ENCODE measurements around the gene PARD3.

PARD3 gene

GRCh38 chr10:34080485-34081346 lies 734.4 kb downstream of the PARD3 start:
- no peak overlapping the region for H3K9ac ChIP-seq (ENCODE audit: low read depth, low read length)
- no peak for ATAC-seq (ENCODE audit: insufficient read depth, low read depth)
- H3K9me3 ChIP-seq (ENCODE audit: insufficient read depth, low read length, severe bottlenecking), result peaks cover 4% of the 10 kb centered on the region
- no peak overlapping the region for H2AFZ ChIP-seq (ENCODE audit: low read depth, low read length)
- H3K4me3 ChIP-seq (ENCODE audit: low read depth in 1 of 2, low read length in 2 of 2), result no peak overlapping the region
- no peak for DNase-seq
- TF ChIP-seq, protein P1, sequence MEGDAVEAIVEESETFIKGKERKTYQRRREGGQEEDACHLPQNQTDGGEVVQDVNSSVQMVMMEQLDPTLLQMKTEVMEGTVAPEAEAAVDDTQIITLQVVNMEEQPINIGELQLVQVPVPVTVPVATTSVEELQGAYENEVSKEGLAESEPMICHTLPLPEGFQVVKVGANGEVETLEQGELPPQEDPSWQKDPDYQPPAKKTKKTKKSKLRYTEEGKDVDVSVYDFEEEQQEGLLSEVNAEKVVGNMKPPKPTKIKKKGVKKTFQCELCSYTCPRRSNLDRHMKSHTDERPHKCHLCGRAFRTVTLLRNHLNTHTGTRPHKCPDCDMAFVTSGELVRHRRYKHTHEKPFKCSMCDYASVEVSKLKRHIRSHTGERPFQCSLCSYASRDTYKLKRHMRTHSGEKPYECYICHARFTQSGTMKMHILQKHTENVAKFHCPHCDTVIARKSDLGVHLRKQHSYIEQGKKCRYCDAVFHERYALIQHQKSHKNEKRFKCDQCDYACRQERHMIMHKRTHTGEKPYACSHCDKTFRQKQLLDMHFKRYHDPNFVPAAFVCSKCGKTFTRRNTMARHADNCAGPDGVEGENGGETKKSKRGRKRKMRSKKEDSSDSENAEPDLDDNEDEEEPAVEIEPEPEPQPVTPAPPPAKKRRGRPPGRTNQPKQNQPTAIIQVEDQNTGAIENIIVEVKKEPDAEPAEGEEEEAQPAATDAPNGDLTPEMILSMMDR (IDR thresholded peaks at IDR 0.05; ENCODE audit: borderline replicate concordance, extremely low read depth, low read length, poor library complexity, severe bottlenecking), result no peak
- TF ChIP-seq EZH2 (IDR thresholded peaks at IDR 0.05; ENCODE audit: borderline replicate concordance, low read depth, low read length, severe bottlenecking), result no peak
- H3K36me3 ChIP-seq (ENCODE audit: insufficient read depth, low read length), result no peaks in the 10 kb centered on the region
- H4K20me1 ChIP-seq (ENCODE audit: insufficient read depth, low read length), result no peaks in the 10 kb centered on the region
- no peak overlapping the region for H3K27ac ChIP-seq (ENCODE audit: low read length)
- no peaks in the 10 kb centered on the region for H3K27me3 ChIP-seq (ENCODE audit: insufficient read depth, low read length, poor library complexity)
- H3K4me2 ChIP-seq (ENCODE audit: insufficient read depth, low read length), result no peak overlapping the region
- no peaks in the 10 kb centered on the region for H3K79me2 ChIP-seq (ENCODE audit: insufficient read depth, low read length)
- H3K4me1 ChIP-seq (ENCODE audit: insufficient read depth, low read length), result no peaks in the 10 kb centered on the region

GRCh38 chr10:34079702-34080484 lies 735.2 kb downstream of the PARD3 start:
- no peak overlapping the region for H3K4me2 ChIP-seq (ENCODE audit: insufficient read depth, low read length)
- H3K9me3 ChIP-seq (ENCODE audit: insufficient read depth, low read length, severe bottlenecking), result peaks cover 4% of the 10 kb centered on the region

GRCh38 chr10:34078745-34079470 lies 736.2 kb downstream of the PARD3 start:
- Histone ChIP-seq H3K27ac (ENCODE audit: low read length) (no peak overlapping the region), H3K9ac (ENCODE audit: low read depth, low read length) (no peak overlapping the region), H3K4me1 (ENCODE audit: insufficient read depth, low read length) (no peaks in the 10 kb centered on the region), H3K9me3 (ENCODE audit: insufficient read depth, low read length, severe bottlenecking) (no peaks in the 10 kb centered on the region), H4K20me1 (ENCODE audit: insufficient read depth, low read length) (no peaks in the 10 kb centered on the region), H3K79me2 (ENCODE audit: insufficient read depth, low read length) (no peaks in the 10 kb centered on the region), H2AFZ (ENCODE audit: low read depth, low read length) (no peak overlapping the region), H3K27me3 (ENCODE audit: insufficient read depth, low read length, poor library complexity) (no peaks in the 10 kb centered on the region), H3K4me2 (ENCODE audit: insufficient read depth, low read length) (no peak overlapping the region), H3K4me3 (ENCODE audit: low read depth in 1 of 2, low read length in 2 of 2) (no peak overlapping the region), H3K36me3 (ENCODE audit: insufficient read depth, low read length) (no peaks in the 10 kb centered on the region)
- no peak for TF ChIP-seq EZH2 (IDR thresholded peaks at IDR 0.05; ENCODE audit: borderline replicate concordance, low read depth, low read length, severe bottlenecking)
- TF ChIP-seq, protein P1 (IDR thresholded peaks at IDR 0.05; ENCODE audit: borderline replicate concordance, extremely low read depth, low read length, poor library complexity, severe bottlenecking), result no peak
- no peak for ATAC-seq (ENCODE audit: insufficient read depth, low read depth)
- no peak for DNase-seq

More at GRCh38 chr10:34079702-34080484, 735.2 kb downstream of the PARD3 start:
- Histone ChIP-seq H3K4me3 (ENCODE audit: low read depth in 1 of 2, low read length in 2 of 2) (no peak overlapping the region), H3K27ac (ENCODE audit: low read length) (no peak overlapping the region), H3K79me2 (ENCODE audit: insufficient read depth, low read length) (no peaks in the 10 kb centered on the region), H4K20me1 (ENCODE audit: insufficient read depth, low read length) (no peaks in the 10 kb centered on the region), H3K27me3 (ENCODE audit: insufficient read depth, low read length, poor library complexity) (no peaks in the 10 kb centered on the region), H3K4me1 (ENCODE audit: insufficient read depth, low read length) (no peaks in the 10 kb centered on the region), H3K36me3 (ENCODE audit: insufficient read depth, low read length) (no peaks in the 10 kb centered on the region), H3K9ac (ENCODE audit: low read depth, low read length) (no peak overlapping the region), H2AFZ (ENCODE audit: low read depth, low read length) (no peak overlapping the region)
- DNase-seq, result no peak
- no peak for TF ChIP-seq EZH2 (IDR thresholded peaks at IDR 0.05; ENCODE audit: borderline replicate concordance, low read depth, low read length, severe bottlenecking)
- TF ChIP-seq, protein P1 (IDR thresholded peaks at IDR 0.05; ENCODE audit: borderline replicate concordance, extremely low read depth, low read length, poor library complexity, severe bottlenecking), result no peak
- no peak for ATAC-seq (ENCODE audit: insufficient read depth, low read depth)
